Neural crest cell (in vitro differentiated cells): ENCODE results near the gene AMIGO2. TPM values are rescaled to one million over a fixed set of nuclear protein-coding genes. Genes with fewer than 3 reads are reported as not detected.

Experiments
- DNase-seq: peaks from one replicate; pipeline ENCODE4 v3.0.0; 2021; ENCODE audit warnings: low read depth, mixed read lengths, low spot score
- H3K27ac Mint-ChIP-seq: one replicate; pipeline ENCODE4 v1.8.0; 2021; ENCODE audit warnings: mild to moderate bottlenecking, mixed read lengths; ENCODE audit not compliant: unreplicated experiment
- H3K27me3 Mint-ChIP-seq: 2 replicates; pipeline ENCODE4 v1.8.0; 2021; ENCODE audit warnings: low read depth, mild to moderate bottlenecking, mixed read lengths
- H3K36me3 Mint-ChIP-seq: 2 replicates; pipeline ENCODE4 v1.8.0; 2021; ENCODE audit warnings: low read depth, mild to moderate bottlenecking, mixed read lengths
- H3K4me1 Mint-ChIP-seq: 2 replicates; pipeline ENCODE4 v1.8.0; 2021; ENCODE audit warnings: mixed read lengths
- H3K4me3 Mint-ChIP-seq: one replicate; pipeline ENCODE4 v1.8.0; 2021; ENCODE audit warnings: mild to moderate bottlenecking, mixed read lengths
- H3K9me3 Mint-ChIP-seq: 2 replicates; pipeline ENCODE4 v1.8.0; 2021; ENCODE audit warnings: mixed read lengths
- total RNA-seq: library from RNA; stranded (reverse); gene quantifications from 2 replicates; pipeline ENCODE4 v1.2.1, GENCODE V29; 2021
- TF ChIP-seq, protein P1 (sequence below): fragments of 200-600 bp; sonication (generic); conservative IDR thresholded peaks from 2 replicates; pipeline ENCODE4 v1.5.0; 2021; ENCODE audit warnings: antibody characterized with exemption, mild to moderate bottlenecking

The AMIGO2 gene
- total RNA-seq, 1 donor from 2014 or later: 5.4 TPM

DNA sequence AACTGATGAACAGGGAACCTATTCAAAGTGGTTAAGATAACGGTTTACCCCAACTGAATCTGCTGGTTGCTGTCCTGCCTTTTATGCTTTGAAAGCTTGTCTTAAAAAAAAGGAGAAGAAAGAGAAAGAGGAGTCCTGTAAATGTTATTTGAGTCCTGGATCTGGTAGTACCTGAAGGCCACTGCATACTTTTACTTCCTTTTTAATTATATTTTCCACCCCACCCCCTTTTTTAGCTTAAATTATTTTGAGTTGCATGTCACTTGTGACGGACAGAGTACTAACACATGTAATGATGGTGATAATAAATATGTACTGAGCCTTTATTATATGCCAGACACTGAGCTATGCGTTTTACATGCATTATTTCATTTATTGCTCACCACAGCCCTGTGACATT lies 2.5 kb upstream of the AMIGO2 start:
- Mint-ChIP-seq H3K4me1 (peaks cover 70% of the 10 kb centered on the region), H3K27me3 (peaks cover 59% of the 10 kb centered on the region), H3K27ac (no peak overlapping the region), H3K4me3 (peak overlapping the region; percentile 60), H3K36me3 (no peaks in the 10 kb centered on the region), H3K9me3 (no peaks in the 10 kb centered on the region)
- TF ChIP-seq, protein P1, sequence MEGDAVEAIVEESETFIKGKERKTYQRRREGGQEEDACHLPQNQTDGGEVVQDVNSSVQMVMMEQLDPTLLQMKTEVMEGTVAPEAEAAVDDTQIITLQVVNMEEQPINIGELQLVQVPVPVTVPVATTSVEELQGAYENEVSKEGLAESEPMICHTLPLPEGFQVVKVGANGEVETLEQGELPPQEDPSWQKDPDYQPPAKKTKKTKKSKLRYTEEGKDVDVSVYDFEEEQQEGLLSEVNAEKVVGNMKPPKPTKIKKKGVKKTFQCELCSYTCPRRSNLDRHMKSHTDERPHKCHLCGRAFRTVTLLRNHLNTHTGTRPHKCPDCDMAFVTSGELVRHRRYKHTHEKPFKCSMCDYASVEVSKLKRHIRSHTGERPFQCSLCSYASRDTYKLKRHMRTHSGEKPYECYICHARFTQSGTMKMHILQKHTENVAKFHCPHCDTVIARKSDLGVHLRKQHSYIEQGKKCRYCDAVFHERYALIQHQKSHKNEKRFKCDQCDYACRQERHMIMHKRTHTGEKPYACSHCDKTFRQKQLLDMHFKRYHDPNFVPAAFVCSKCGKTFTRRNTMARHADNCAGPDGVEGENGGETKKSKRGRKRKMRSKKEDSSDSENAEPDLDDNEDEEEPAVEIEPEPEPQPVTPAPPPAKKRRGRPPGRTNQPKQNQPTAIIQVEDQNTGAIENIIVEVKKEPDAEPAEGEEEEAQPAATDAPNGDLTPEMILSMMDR: no peak
- no peak for DNase-seq

DNA sequence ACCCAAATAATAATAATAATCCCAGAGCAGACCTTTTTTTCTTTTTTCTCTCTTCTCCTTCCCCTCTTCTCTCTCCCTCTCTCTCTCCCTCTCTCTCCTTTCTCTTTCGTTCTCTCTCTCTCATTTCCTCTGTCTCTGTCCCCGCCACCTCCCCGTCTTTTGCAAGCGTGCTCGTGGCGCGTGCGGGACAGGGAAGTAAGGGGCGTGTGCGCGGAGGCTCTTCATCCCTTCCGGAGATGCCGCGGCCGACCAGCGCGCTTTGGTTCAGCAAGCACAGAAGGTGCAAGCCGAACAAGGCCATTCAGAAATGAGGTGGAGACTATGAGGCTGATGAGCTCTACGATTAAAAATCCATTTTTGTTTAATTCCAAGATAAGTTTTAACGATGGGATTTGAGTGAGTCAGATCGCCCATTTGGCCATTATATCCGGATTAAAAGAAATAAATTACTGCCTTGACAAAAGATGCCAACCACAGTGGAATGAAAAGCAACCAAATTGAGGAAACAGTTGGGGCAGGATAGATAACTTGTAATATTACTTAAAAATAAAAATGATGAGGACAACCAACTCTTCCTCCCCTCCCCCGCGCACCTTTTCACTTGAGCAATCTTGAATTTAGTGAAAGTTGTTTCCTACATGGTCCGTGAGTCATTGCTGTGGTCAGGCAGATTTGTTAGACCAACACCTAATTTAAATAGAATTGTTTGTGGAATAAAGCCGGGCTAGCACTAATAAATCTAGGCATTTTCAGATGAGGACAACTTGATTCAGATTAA lies 1.2 kb upstream of the AMIGO2 start:
- H3K4me3 Mint-ChIP-seq: peak overlapping the region; percentile 96
- no peaks in the 10 kb centered on the region for H3K9me3 Mint-ChIP-seq
- no peaks in the 10 kb centered on the region for H3K36me3 Mint-ChIP-seq
- H3K27me3 Mint-ChIP-seq: peaks cover 63% of the 10 kb centered on the region
- no peak for DNase-seq
- no peak overlapping the region for H3K27ac Mint-ChIP-seq
- H3K4me1 Mint-ChIP-seq: peaks cover 60% of the 10 kb centered on the region
- TF ChIP-seq, protein P1: no peak

DNA sequence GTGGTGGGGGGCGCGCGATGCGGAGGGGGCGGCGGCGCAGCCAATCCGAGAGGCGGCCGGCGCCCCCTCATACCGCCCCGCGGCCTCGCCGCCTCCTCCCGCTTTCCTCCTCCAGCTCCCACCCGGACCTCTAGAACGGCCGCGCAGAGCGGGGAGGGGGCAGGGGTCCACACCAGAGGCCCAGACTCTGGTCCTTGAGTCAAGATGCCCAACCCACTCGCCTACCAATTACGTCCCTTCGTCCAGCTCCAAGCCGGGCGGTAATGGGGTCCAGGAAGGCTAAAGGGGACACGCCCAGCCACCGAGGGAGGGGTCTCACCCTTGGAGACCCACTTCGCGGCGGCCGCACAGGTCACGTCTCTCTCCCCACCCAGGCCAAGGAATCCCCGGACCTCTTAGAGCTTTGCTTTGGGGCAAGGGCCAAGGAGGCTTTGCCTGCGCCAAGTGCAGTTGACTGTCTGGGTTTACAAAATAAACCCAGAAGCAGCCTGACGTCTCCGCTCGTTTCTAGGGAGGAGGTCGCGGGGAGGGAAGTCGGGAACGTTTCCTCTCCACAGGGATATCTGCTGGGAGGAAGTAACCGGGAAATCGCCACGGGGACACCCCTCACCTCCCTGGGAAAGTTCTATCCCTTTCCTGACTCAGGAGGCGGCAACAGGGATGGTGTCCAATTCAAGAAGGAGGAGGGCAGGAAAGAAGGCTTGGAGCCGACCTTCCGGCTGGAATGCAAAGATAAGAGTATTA lies 394 bp upstream of the AMIGO2 start:
- H3K27me3 Mint-ChIP-seq: peaks cover 67% of the 10 kb centered on the region
- H3K9me3 Mint-ChIP-seq: no peaks in the 10 kb centered on the region
- DNase-seq: peak; percentile 44
- peaks cover 52% of the 10 kb centered on the region for H3K4me1 Mint-ChIP-seq
- peak overlapping the region; percentile 39 for H3K27ac Mint-ChIP-seq
- peak overlapping the region; percentile 96 for H3K4me3 Mint-ChIP-seq
- TF ChIP-seq, protein P1: no peak
- H3K36me3 Mint-ChIP-seq: no peaks in the 10 kb centered on the region

DNA sequence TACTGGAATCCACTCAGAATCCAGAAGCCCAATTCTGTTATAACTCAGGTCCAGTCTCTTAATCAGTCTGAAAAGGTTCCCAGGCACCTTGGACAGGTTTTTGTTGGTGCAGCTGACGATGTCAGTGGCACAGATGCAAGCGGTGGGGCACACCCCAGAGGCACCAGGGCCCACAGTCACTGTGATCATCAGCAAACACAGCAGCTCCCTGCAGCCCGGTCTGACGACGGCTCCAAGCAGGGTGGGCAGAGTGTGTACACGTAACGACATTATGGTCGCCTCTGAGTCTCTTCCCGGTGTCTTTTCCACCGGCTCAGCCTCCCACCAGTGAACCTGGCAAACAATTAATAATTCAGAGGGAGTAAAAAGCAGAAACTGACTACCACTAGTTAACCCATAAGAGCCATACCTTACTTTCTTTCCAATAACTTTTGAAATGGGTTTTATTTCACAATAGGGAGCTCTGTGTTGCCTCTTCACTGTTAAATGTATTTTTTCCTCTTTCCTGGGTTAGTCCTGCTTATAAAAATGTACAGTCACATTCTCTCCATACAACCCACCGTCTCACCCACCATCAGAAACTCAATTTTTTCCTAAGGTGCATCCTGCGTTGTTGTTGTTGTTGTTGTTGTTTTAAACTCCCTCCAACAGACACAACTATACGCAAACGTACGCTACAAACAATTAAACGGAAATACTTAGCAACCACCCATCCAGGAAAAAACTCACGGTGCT lies 859 bp downstream of the AMIGO2 start:
- Mint-ChIP-seq H3K27ac (no peak overlapping the region), H3K4me3 (peak overlapping the region; percentile 87), H3K4me1 (peaks cover 39% of the 10 kb centered on the region), H3K27me3 (peaks cover 67% of the 10 kb centered on the region), H3K9me3 (no peaks in the 10 kb centered on the region), H3K36me3 (no peaks in the 10 kb centered on the region)
- TF ChIP-seq, protein P1: no peak
- no peak for DNase-seq

DNA sequence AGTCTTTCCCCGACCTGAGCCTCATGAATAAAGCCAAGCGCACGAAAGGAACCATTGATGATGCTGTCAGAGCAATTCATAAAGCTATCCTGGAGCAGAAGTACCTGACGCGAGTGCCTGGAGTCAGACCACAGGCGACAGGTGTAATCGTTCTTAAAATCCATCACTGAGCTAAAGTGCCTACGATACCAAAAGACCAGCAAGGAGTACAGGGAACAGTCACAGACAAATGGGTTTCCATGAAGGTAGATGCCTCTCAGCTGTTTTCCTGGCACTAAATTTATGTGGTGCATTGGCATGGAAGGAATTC lies 1.7 kb downstream of the AMIGO2 start:
- Mint-ChIP-seq H3K36me3 (no peaks in the 10 kb centered on the region), H3K9me3 (no peaks in the 10 kb centered on the region), H3K4me1 (peaks cover 31% of the 10 kb centered on the region), H3K27me3 (peaks cover 61% of the 10 kb centered on the region), H3K4me3 (peak overlapping the region; percentile 87), H3K27ac (no peak overlapping the region)
- TF ChIP-seq, protein P1: no peak
- no peak for DNase-seq
